Smooth muscle cell of the coronary artery (primary cell): Measurements from ENCODE around the gene RAB22A. TPM values are rescaled to one million over a fixed set of nuclear protein-coding genes. Genes with fewer than 3 reads are reported as not detected.

ENCODE experiments used
- total RNA-seq: library from RNA; depleted of rRNA; stranded (reverse); fragments of >200 nt; gene quantifications from 2 replicates; pipeline ENCODE4 v1.2.3, GENCODE V29; 2014; ENCODE audit warnings: low replicate concordance

The RAB22A gene
- 7.4 and 10.3 TPM in 2 replicates for total RNA-seq

GRCh38 chr20:58309591-58310290 is at the start of gene RAB22A:
Gene RAB22A, plus strand, starts transcription at chr20:58309715. Its CDS starts 262 bp downstream, at chr20:58309977.

GRCh38 chr20:58388882-58389323 is 79.4 kb downstream of the RAB22A start, which contains the start of gene VAPB:
Gene VAPB, plus strand, starts transcription at chr20:58389229. Its CDS starts 231 bp downstream, at chr20:58389460.

Other genes with a start within 250 kb of the RAB22A start
- not detected in 2 replicates for gene ANKRD60, start 81.1 kb upstream of the RAB22A start, total RNA-seq
- gene VAPB, start 79.5 kb downstream of the RAB22A start, total RNA-seq: 9.1 and 14.6 TPM in 2 replicates
- gene APCDD1L, start 205.7 kb downstream of the RAB22A start, total RNA-seq: 2.5 and 26.5 TPM in 2 replicates